ENCODE data around the gene ACSM6.
"Not testable (repeated sequence)": the region's sequence is repeated elsewhere in the genome, so short reads cannot be mapped to it uniquely, and the experiment has no call there.

The ACSM6 gene

DNA sequence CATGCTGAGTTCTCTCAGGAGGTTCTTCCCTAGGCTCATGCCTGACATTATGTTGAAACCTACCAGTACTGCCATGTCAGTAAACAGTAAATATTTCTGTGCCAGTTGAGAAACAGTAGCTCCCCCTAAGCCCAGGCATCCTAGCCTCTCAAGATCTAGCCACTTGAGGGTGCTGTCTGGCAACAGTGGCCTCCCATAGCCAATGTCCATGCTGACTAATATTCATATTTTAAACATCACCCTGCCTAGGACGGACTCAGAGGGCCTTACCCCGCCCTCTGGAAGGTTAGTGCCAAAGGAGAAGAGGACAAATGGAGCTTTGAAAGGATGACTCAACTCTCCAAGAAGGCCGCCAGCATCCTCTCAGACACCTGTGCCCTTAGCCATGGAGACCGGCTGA, 7.7 kb downstream of the ACSM6 start:
- Histone ChIP-seq H3K27ac (ENCODE audit: low read depth, low read length, poor library complexity, severe bottlenecking) (no peak overlapping the region), H3K9me2 (ENCODE audit: low read depth, low read length) (no peaks in the 10 kb centered on the region), H3K4me2 (ENCODE audit: low read length) (no peak overlapping the region), H3F3A (ENCODE audit: insufficient read depth, low read length) (no peaks in the 10 kb centered on the region), H2AFZ (ENCODE audit: low read length) (no peak overlapping the region), H3K4me1 (ENCODE audit: insufficient read depth, low read length, severe bottlenecking) (no peaks in the 10 kb centered on the region), H3K27me3 (ENCODE audit: insufficient read depth, low read length) (no peaks in the 10 kb centered on the region), H3K79me2 (ENCODE audit: insufficient read depth, low read length) (no peaks in the 10 kb centered on the region), H3K4me3 (ENCODE audit: low read depth, low read length, poor library complexity, severe bottlenecking) (no peak overlapping the region), H4K20me1 (ENCODE audit: insufficient read depth, low read length) (no peaks in the 10 kb centered on the region), H3K9me3 (ENCODE audit: low read length) (no peaks in the 10 kb centered on the region), H3K36me3 (ENCODE audit: insufficient read depth, low read length) (no peaks in the 10 kb centered on the region), H3K9ac (ENCODE audit: low read length) (no peak overlapping the region)
- TF ChIP-seq, protein P1, sequence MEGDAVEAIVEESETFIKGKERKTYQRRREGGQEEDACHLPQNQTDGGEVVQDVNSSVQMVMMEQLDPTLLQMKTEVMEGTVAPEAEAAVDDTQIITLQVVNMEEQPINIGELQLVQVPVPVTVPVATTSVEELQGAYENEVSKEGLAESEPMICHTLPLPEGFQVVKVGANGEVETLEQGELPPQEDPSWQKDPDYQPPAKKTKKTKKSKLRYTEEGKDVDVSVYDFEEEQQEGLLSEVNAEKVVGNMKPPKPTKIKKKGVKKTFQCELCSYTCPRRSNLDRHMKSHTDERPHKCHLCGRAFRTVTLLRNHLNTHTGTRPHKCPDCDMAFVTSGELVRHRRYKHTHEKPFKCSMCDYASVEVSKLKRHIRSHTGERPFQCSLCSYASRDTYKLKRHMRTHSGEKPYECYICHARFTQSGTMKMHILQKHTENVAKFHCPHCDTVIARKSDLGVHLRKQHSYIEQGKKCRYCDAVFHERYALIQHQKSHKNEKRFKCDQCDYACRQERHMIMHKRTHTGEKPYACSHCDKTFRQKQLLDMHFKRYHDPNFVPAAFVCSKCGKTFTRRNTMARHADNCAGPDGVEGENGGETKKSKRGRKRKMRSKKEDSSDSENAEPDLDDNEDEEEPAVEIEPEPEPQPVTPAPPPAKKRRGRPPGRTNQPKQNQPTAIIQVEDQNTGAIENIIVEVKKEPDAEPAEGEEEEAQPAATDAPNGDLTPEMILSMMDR (IDR thresholded peaks at IDR 0.05; ENCODE audit: low read length): no peak
- TF ChIP-seq EZH2 (IDR thresholded peaks at IDR 0.05; ENCODE audit: borderline replicate concordance, low read length): no peak

DNA sequence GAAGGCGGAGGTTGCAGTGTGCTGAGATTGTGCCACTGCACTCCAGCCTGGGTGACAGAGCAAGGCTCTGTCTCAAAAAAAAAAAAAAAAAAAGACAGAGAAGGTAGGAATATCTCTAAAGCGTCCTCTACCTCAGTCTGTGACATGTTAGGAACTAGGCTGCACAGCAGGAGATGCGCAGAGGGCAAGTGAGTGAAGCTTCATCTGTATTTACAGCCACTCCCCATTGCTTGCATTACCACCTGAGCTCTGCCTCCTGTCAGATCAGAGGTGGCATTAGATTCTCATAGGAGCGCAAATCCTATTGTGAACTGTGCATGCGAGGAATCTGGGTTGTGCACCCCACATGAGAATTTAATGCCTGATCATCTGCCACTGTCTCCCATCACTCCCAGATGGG, 8.8 kb downstream of the ACSM6 start:
- not testable (repeated sequence) for H4K20me1 ChIP-seq (ENCODE audit: insufficient read depth, low read length); H3K27ac ChIP-seq (ENCODE audit: low read depth, low read length, poor library complexity, severe bottlenecking); H3K9me3 ChIP-seq (ENCODE audit: low read length); H3K79me2 ChIP-seq (ENCODE audit: insufficient read depth, low read length); H3K4me3 ChIP-seq (ENCODE audit: low read depth, low read length, poor library complexity, severe bottlenecking); H3K4me1 ChIP-seq (ENCODE audit: insufficient read depth, low read length, severe bottlenecking); H3K9ac ChIP-seq (ENCODE audit: low read length); H3K9me2 ChIP-seq (ENCODE audit: low read depth, low read length); H2AFZ ChIP-seq (ENCODE audit: low read length); H3K36me3 ChIP-seq (ENCODE audit: insufficient read depth, low read length); H3K4me2 ChIP-seq (ENCODE audit: low read length); H3K27me3 ChIP-seq (ENCODE audit: insufficient read depth, low read length); H3F3A ChIP-seq (ENCODE audit: insufficient read depth, low read length)

DNA sequence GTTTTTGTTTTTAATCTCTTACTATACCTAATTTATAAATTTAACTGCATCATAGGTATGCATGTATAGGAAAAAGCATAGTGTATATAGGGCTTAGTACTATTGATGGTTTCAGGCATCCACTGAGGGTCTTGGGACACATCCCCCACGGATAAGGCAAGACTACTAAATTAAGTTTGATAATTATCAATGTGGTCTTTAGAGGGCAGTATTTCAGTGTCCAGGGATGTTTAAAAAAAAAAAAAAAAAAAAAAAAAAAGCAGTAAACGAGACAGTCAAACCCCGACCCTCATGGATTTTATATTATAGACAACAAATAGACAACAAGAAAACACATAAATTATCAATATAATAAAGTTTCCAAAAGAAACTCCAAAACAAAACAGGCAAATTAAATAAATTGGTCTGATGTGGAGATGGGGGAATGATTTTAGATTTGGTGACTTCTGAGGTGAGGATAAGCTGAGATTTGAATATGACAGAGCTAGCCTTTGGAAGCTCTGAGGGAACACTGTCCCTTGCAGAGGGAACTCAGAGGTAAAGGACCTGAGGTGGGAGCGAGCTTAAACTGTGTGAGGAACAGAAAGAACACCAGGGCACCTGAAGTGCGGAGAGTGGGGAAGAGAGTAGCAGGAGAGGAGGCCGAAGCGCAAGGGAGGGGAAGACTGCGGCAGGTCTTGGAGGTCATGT, 14.8 kb downstream of the ACSM6 start:
- Histone ChIP-seq H3K27ac (ENCODE audit: low read depth, low read length, poor library complexity, severe bottlenecking) (no peak overlapping the region), H3K4me2 (ENCODE audit: low read length) (no peak overlapping the region), H3K36me3 (ENCODE audit: insufficient read depth, low read length) (no peaks in the 10 kb centered on the region), H3K27me3 (ENCODE audit: insufficient read depth, low read length) (no peaks in the 10 kb centered on the region), H3K9me2 (ENCODE audit: low read depth, low read length) (no peaks in the 10 kb centered on the region), H3K4me3 (ENCODE audit: low read depth, low read length, poor library complexity, severe bottlenecking) (no peak overlapping the region), H2AFZ (ENCODE audit: low read length) (no peak overlapping the region), H3K9me3 (ENCODE audit: low read length) (no peaks in the 10 kb centered on the region), H3F3A (ENCODE audit: insufficient read depth, low read length) (no peaks in the 10 kb centered on the region), H3K4me1 (ENCODE audit: insufficient read depth, low read length, severe bottlenecking) (no peaks in the 10 kb centered on the region), H3K79me2 (ENCODE audit: insufficient read depth, low read length) (no peaks in the 10 kb centered on the region), H4K20me1 (ENCODE audit: insufficient read depth, low read length) (no peaks in the 10 kb centered on the region), H3K9ac (ENCODE audit: low read length) (no peak overlapping the region)
- TF ChIP-seq, protein P1 (IDR thresholded peaks at IDR 0.05; ENCODE audit: low read length): no peak
- no peak for TF ChIP-seq EZH2 (IDR thresholded peaks at IDR 0.05; ENCODE audit: borderline replicate concordance, low read length)

DNA sequence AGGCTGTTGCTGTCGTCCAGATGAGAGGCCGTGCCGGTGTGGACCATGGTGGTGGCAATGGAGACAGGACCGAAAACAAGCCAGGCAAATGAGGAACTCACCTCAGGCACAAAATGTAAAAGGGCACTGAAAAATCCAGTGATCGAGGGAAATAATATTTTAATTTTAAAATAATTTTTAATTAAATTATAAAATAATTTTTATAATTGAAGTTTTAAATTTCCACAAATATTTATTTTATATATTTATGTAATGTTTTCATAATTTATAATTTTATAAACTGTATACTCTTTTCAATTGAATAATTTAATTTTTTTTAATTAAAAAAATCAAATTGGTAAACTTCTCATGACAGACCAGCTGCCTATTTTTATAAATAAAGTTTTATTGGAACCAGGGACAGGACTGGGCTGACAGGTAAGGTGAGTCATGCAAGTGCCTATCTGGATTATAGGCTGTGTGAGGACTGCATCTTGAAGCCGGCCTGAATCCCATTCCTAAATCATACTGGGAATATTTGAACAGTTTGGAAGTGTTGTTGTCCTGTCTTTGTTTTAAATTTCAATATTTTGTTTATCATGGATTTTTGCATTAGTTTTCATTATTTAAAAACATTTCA, 15.6 kb downstream of the ACSM6 start:
- H3F3A ChIP-seq (ENCODE audit: insufficient read depth, low read length): no peaks in the 10 kb centered on the region
- H2AFZ ChIP-seq (ENCODE audit: low read length): no peak overlapping the region
- TF ChIP-seq, protein P1 (IDR thresholded peaks at IDR 0.05; ENCODE audit: low read length): no peak
- no peak for TF ChIP-seq EZH2 (IDR thresholded peaks at IDR 0.05; ENCODE audit: borderline replicate concordance, low read length)
- H3K4me3 ChIP-seq (ENCODE audit: low read depth, low read length, poor library complexity, severe bottlenecking): no peak overlapping the region
- H3K9ac ChIP-seq (ENCODE audit: low read length): no peak overlapping the region
- no peaks in the 10 kb centered on the region for H3K9me2 ChIP-seq (ENCODE audit: low read depth, low read length)
- no peaks in the 10 kb centered on the region for H3K4me1 ChIP-seq (ENCODE audit: insufficient read depth, low read length, severe bottlenecking)
- no peak overlapping the region for H3K27ac ChIP-seq (ENCODE audit: low read depth, low read length, poor library complexity, severe bottlenecking)
- H3K79me2 ChIP-seq (ENCODE audit: insufficient read depth, low read length): no peaks in the 10 kb centered on the region
- no peaks in the 10 kb centered on the region for H3K36me3 ChIP-seq (ENCODE audit: insufficient read depth, low read length)
- no peaks in the 10 kb centered on the region for H4K20me1 ChIP-seq (ENCODE audit: insufficient read depth, low read length)
- H3K27me3 ChIP-seq (ENCODE audit: insufficient read depth, low read length): no peaks in the 10 kb centered on the region
- no peaks in the 10 kb centered on the region for H3K9me3 ChIP-seq (ENCODE audit: low read length)
- no peak overlapping the region for H3K4me2 ChIP-seq (ENCODE audit: low read length)
